Measurements from ENCODE around the gene LYVE1. TPM values are rescaled to one million over a fixed set of nuclear protein-coding genes. Genes with fewer than 3 reads are reported as not detected.

LYVE1 gene
- total RNA-seq (2014; rRNA removed; shearing (Covaris generic)) = 0.11 and 0.55 TPM in 2 replicates

- Histone ChIP-seq H3K36me3 (replicated peaks; ENCODE audit: control insufficient read depth, insufficient read depth, low read length) (no peaks in the 10 kb centered on the region), H3K27me3 (ENCODE audit: control insufficient read depth, insufficient read depth, low read length) (no peaks in the 10 kb centered on the region)
- no peak for DNase-seq
These were observed at the start of gene LYVE1 for GRCh38 chr11:10568486-10568941. LYVE1 (minus strand) TSS chr11:10568665; CDS start chr11:10568532, 133 bp downstream.

GRCh38 chr11:10617551-10617950, 49.1 kb upstream of the LYVE1 start:
- H3K27me3 ChIP-seq (ENCODE audit: control insufficient read depth, insufficient read depth, low read length) = no peaks in the 10 kb centered on the region
- H3K4me3 ChIP-seq (ENCODE audit: insufficient read depth, low read depth, low read length) = no peak overlapping the region
- H3K36me3 ChIP-seq (replicated peaks; ENCODE audit: control insufficient read depth, insufficient read depth, low read length) = no peaks in the 10 kb centered on the region
- DNase-seq = no peak

More at GRCh38 chr11:10568486-10568941, at the start of gene LYVE1:
- H3K4me3 ChIP-seq (ENCODE audit: insufficient read depth, low read depth, low read length) = no peak within 1 kb of the TSS

- H3K36me3 ChIP-seq (replicated peaks; ENCODE audit: control insufficient read depth, insufficient read depth, low read length) = no peaks in the 10 kb centered on the region
These were observed 43.8 kb upstream of the LYVE1 start for GRCh38 chr11:10611979-10612862.

GRCh38 chr11:10609636-10610035, 41.2 kb upstream of the LYVE1 start:
- H3K4me3 ChIP-seq (ENCODE audit: insufficient read depth, low read depth, low read length) = no peak overlapping the region
- no peaks in the 10 kb centered on the region for H3K27me3 ChIP-seq (ENCODE audit: control insufficient read depth, insufficient read depth, low read length)
- H3K36me3 ChIP-seq (replicated peaks; ENCODE audit: control insufficient read depth, insufficient read depth, low read length) = no peaks in the 10 kb centered on the region
- DNase-seq = no peak

More at GRCh38 chr11:10611979-10612862, 43.8 kb upstream of the LYVE1 start:
- DNase-seq = no peak
- H3K27me3 ChIP-seq (ENCODE audit: control insufficient read depth, insufficient read depth, low read length) = no peaks in the 10 kb centered on the region
- H3K4me3 ChIP-seq (ENCODE audit: insufficient read depth, low read depth, low read length) = no peak overlapping the region

GRCh38 chr11:10608584-10608983, 40.1 kb upstream of the LYVE1 start:
- no peaks in the 10 kb centered on the region for H3K27me3 ChIP-seq (ENCODE audit: control insufficient read depth, insufficient read depth, low read length)
- no peaks in the 10 kb centered on the region for H3K36me3 ChIP-seq (replicated peaks; ENCODE audit: control insufficient read depth, insufficient read depth, low read length)
- H3K4me3 ChIP-seq (ENCODE audit: insufficient read depth, low read depth, low read length) = no peak overlapping the region
- no peak for DNase-seq

- H3K4me3 ChIP-seq (ENCODE audit: insufficient read depth, low read depth, low read length) = no peak overlapping the region
- H3K27me3 ChIP-seq (ENCODE audit: control insufficient read depth, insufficient read depth, low read length) = no peaks in the 10 kb centered on the region
- H3K36me3 ChIP-seq (replicated peaks; ENCODE audit: control insufficient read depth, insufficient read depth, low read length) = no peaks in the 10 kb centered on the region
- no peak for DNase-seq
These were observed 39.1 kb upstream of the LYVE1 start for GRCh38 chr11:10607462-10608132.

- Histone ChIP-seq H3K4me3 (ENCODE audit: insufficient read depth, low read depth, low read length) (no peak overlapping the region), H3K36me3 (replicated peaks; ENCODE audit: control insufficient read depth, insufficient read depth, low read length) (no peaks in the 10 kb centered on the region), H3K27me3 (ENCODE audit: control insufficient read depth, insufficient read depth, low read length) (no peaks in the 10 kb centered on the region)
- no peak for DNase-seq
These were observed 38.2 kb upstream of the LYVE1 start for GRCh38 chr11:10606536-10607208.

- H3K27me3 ChIP-seq (ENCODE audit: control insufficient read depth, insufficient read depth, low read length) = no peaks in the 10 kb centered on the region
- DNase-seq = peak; percentile 73
- H3K36me3 ChIP-seq (replicated peaks; ENCODE audit: control insufficient read depth, insufficient read depth, low read length) = no peaks in the 10 kb centered on the region
- H3K4me3 ChIP-seq (ENCODE audit: insufficient read depth, low read depth, low read length) = no peak overlapping the region
These were observed 37.5 kb upstream of the LYVE1 start for GRCh38 chr11:10605941-10606381.

GRCh38 chr11:10604798-10605197, 36.3 kb upstream of the LYVE1 start:
- Histone ChIP-seq H3K36me3 (replicated peaks; ENCODE audit: control insufficient read depth, insufficient read depth, low read length) (no peaks in the 10 kb centered on the region), H3K27me3 (ENCODE audit: control insufficient read depth, insufficient read depth, low read length) (no peaks in the 10 kb centered on the region), H3K4me3 (ENCODE audit: insufficient read depth, low read depth, low read length) (no peak overlapping the region)
- no peak for DNase-seq

- DNase-seq = no peak
- Histone ChIP-seq H3K36me3 (replicated peaks; ENCODE audit: control insufficient read depth, insufficient read depth, low read length) (no peaks in the 10 kb centered on the region), H3K27me3 (ENCODE audit: control insufficient read depth, insufficient read depth, low read length) (no peaks in the 10 kb centered on the region), H3K4me3 (ENCODE audit: insufficient read depth, low read depth, low read length) (no peak overlapping the region)
These were observed 35.9 kb upstream of the LYVE1 start for GRCh38 chr11:10604340-10604748.

- DNase-seq = no peak
- H3K4me3 ChIP-seq (ENCODE audit: insufficient read depth, low read depth, low read length) = no peak overlapping the region
- no peaks in the 10 kb centered on the region for H3K36me3 ChIP-seq (replicated peaks; ENCODE audit: control insufficient read depth, insufficient read depth, low read length)
- H3K27me3 ChIP-seq (ENCODE audit: control insufficient read depth, insufficient read depth, low read length) = no peaks in the 10 kb centered on the region
These were observed 35.3 kb upstream of the LYVE1 start for GRCh38 chr11:10603721-10604297.

- no peaks in the 10 kb centered on the region for H3K27me3 ChIP-seq (ENCODE audit: control insufficient read depth, insufficient read depth, low read length)
- H3K4me3 ChIP-seq (ENCODE audit: insufficient read depth, low read depth, low read length) = no peak overlapping the region
- no peaks in the 10 kb centered on the region for H3K36me3 ChIP-seq (replicated peaks; ENCODE audit: control insufficient read depth, insufficient read depth, low read length)
- peak; percentile 18 for DNase-seq
These were observed 34.5 kb upstream of the LYVE1 start for GRCh38 chr11:10602945-10603344.

GRCh38 chr11:10602366-10602765, 33.9 kb upstream of the LYVE1 start:
- no peak for DNase-seq

GRCh38 chr11:10601837-10602236, 33.4 kb upstream of the LYVE1 start:
- H3K4me3 ChIP-seq (ENCODE audit: insufficient read depth, low read depth, low read length) = no peak overlapping the region
- H3K27me3 ChIP-seq (ENCODE audit: control insufficient read depth, insufficient read depth, low read length) = no peaks in the 10 kb centered on the region
- no peaks in the 10 kb centered on the region for H3K36me3 ChIP-seq (replicated peaks; ENCODE audit: control insufficient read depth, insufficient read depth, low read length)
- no peak for DNase-seq

More at GRCh38 chr11:10602366-10602765, 33.9 kb upstream of the LYVE1 start:
- Histone ChIP-seq H3K36me3 (replicated peaks; ENCODE audit: control insufficient read depth, insufficient read depth, low read length) (no peaks in the 10 kb centered on the region), H3K27me3 (ENCODE audit: control insufficient read depth, insufficient read depth, low read length) (no peaks in the 10 kb centered on the region), H3K4me3 (ENCODE audit: insufficient read depth, low read depth, low read length) (no peak overlapping the region)

All from H7 (cell line).